ENCODE measurements around the gene SFMBT1.
A peak's percentile ranks its signal among the peaks of the same experiment; 100 is the strongest.

Gene SFMBT1

DNA sequence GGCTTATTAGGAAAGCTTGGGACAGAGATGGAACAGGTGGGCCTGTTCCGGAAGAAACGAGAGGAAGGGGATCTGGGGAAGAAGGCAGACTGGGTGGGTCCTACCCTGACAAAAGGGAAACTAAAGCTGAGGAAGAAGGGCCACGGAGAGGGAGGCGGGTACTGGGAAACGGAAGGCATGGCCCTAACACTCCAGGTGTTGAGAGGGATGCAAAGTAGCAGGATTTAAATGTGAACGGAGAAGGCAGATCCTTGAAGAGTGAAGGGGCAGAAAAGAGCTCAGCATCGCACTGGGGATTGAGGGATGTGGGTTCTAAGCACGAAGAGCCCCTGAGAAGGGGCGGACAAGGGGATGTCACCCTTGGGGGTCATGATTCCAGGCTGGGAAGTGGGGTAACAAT lies 149.3 kb downstream of the SFMBT1 start:
- Histone ChIP-seq H3K27me3 (ENCODE audit: control insufficient read depth, low read length) (no peaks in the 10 kb centered on the region), H4K20me1 (ENCODE audit: control insufficient read depth, insufficient read depth, low read depth, low read length) (peaks cover 4% of the 10 kb centered on the region; the same call in 1 of the 2 replicates), H3K79me2 (ENCODE audit: control insufficient read depth, low read length) (peaks cover 50% of the 10 kb centered on the region), H3K9me3 (ENCODE audit: control insufficient read depth, insufficient read depth, low read length) (no peaks in the 10 kb centered on the region), H3K4me3 (ENCODE audit: low read length) (peak overlapping the region; percentile 90), H3K9me2 (replicated peaks; ENCODE audit: control insufficient read depth, low read length) (no peaks in the 10 kb centered on the region), H3K27ac (ENCODE audit: low read depth, low read length) (peak overlapping the region; percentile 24; the same call in 1 of the 2 replicates), H3K4me1 (ENCODE audit: control insufficient read depth, low read length) (peaks cover 57% of the 10 kb centered on the region), H3K4me2 (ENCODE audit: low read length) (peak overlapping the region; percentile 97), H3K36me3 (ENCODE audit: control insufficient read depth, low read length) (peaks cover 3% of the 10 kb centered on the region), H3F3A (ENCODE audit: control insufficient read depth, insufficient read depth) (peaks cover 4% of the 10 kb centered on the region; the same call in 1 of the 2 replicates)
- no peak for TF ChIP-seq EZH2phosphoT487 (IDR thresholded peaks at IDR 0.05; ENCODE audit: borderline replicate concordance, low read length)
- TF ChIP-seq, protein P1, sequence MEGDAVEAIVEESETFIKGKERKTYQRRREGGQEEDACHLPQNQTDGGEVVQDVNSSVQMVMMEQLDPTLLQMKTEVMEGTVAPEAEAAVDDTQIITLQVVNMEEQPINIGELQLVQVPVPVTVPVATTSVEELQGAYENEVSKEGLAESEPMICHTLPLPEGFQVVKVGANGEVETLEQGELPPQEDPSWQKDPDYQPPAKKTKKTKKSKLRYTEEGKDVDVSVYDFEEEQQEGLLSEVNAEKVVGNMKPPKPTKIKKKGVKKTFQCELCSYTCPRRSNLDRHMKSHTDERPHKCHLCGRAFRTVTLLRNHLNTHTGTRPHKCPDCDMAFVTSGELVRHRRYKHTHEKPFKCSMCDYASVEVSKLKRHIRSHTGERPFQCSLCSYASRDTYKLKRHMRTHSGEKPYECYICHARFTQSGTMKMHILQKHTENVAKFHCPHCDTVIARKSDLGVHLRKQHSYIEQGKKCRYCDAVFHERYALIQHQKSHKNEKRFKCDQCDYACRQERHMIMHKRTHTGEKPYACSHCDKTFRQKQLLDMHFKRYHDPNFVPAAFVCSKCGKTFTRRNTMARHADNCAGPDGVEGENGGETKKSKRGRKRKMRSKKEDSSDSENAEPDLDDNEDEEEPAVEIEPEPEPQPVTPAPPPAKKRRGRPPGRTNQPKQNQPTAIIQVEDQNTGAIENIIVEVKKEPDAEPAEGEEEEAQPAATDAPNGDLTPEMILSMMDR (IDR thresholded peaks at IDR 0.05; ENCODE audit: low read depth, low read length, poor library complexity, severe bottlenecking) = no peak

DNA sequence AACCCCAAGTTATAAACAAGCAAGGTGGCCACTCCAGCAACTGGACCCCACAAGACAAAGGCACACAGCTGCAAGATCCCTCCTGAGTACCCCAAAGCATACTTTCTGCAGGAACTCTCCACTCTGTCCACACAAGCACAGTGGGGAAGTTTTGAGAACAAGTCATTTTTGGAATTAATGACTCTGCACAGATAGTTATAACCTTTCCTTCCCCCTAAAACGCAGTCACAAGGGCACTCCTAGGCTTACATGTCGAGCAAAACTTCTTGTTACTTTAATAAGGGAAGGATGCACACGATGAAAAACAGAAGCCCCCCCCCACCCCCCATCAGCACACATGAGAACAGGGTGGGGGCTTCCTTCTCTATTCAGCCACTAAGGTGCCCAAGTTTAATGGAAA lies 149.7 kb downstream of the SFMBT1 start:
- H3K9me2 ChIP-seq (replicated peaks; ENCODE audit: control insufficient read depth, low read length) = no peaks in the 10 kb centered on the region

DNA sequence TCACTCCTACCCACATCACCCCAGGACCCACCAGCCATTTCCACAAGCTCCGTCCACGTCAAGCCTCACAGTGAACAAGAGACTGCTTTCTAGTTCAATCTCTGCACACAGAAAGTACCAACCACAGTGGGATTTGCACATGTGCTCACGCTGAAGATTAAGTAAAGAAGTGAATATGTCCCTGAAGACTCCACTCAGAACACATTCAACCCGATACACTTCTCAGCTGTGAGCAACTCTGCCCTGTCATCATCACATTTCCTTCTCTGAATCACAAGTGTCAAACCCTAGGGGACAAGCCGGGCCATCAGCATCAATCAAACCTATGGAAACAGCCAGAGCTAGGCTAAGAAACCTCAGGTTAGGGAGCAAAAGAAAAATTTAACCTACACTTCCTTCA lies 150.5 kb downstream of the SFMBT1 start:
- no peaks in the 10 kb centered on the region for H3K27me3 ChIP-seq (ENCODE audit: control insufficient read depth, low read length)
- peaks cover 4% of the 10 kb centered on the region; the same call in 1 of the 2 replicates for H3F3A ChIP-seq (ENCODE audit: control insufficient read depth, insufficient read depth)
- H3K9me3 ChIP-seq (ENCODE audit: control insufficient read depth, insufficient read depth, low read length) = no peaks in the 10 kb centered on the region
- H3K9me2 ChIP-seq (replicated peaks; ENCODE audit: control insufficient read depth, low read length) = no peaks in the 10 kb centered on the region
- no peak for TF ChIP-seq EZH2phosphoT487 (IDR thresholded peaks at IDR 0.05; ENCODE audit: borderline replicate concordance, low read length)
- TF ChIP-seq, protein P1 (IDR thresholded peaks at IDR 0.05; ENCODE audit: low read depth, low read length, poor library complexity, severe bottlenecking) = no peak
- peaks cover 6% of the 10 kb centered on the region for H3K36me3 ChIP-seq (ENCODE audit: control insufficient read depth, low read length)
- H4K20me1 ChIP-seq (ENCODE audit: control insufficient read depth, insufficient read depth, low read depth, low read length) = peaks cover 4% of the 10 kb centered on the region; the same call in 1 of the 2 replicates
- peaks cover 62% of the 10 kb centered on the region for H3K4me1 ChIP-seq (ENCODE audit: control insufficient read depth, low read length)
- peak overlapping the region; percentile 97 for H3K4me2 ChIP-seq (ENCODE audit: low read length)
- peaks cover 55% of the 10 kb centered on the region for H3K79me2 ChIP-seq (ENCODE audit: control insufficient read depth, low read length)
- H3K4me3 ChIP-seq (ENCODE audit: low read length) = peak overlapping the region; percentile 90
- no peak overlapping the region for H3K27ac ChIP-seq (ENCODE audit: low read depth, low read length)

More for the DNA sequence above, 149.7 kb downstream of the SFMBT1 start:
- Histone ChIP-seq H3K9me3 (ENCODE audit: control insufficient read depth, insufficient read depth, low read length) (no peaks in the 10 kb centered on the region), H3K36me3 (ENCODE audit: control insufficient read depth, low read length) (peaks cover 5% of the 10 kb centered on the region), H4K20me1 (ENCODE audit: control insufficient read depth, insufficient read depth, low read depth, low read length) (peaks cover 4% of the 10 kb centered on the region; the same call in 1 of the 2 replicates), H3K27me3 (ENCODE audit: control insufficient read depth, low read length) (no peaks in the 10 kb centered on the region), H3F3A (ENCODE audit: control insufficient read depth, insufficient read depth) (peaks cover 4% of the 10 kb centered on the region; the same call in 1 of the 2 replicates), H3K4me1 (ENCODE audit: control insufficient read depth, low read length) (peaks cover 61% of the 10 kb centered on the region), H3K79me2 (ENCODE audit: control insufficient read depth, low read length) (peaks cover 54% of the 10 kb centered on the region), H3K27ac (ENCODE audit: low read depth, low read length) (no peak overlapping the region), H3K4me3 (ENCODE audit: low read length) (peak overlapping the region; percentile 90), H3K4me2 (ENCODE audit: low read length) (peak overlapping the region; percentile 97)
- no peak for TF ChIP-seq EZH2phosphoT487 (IDR thresholded peaks at IDR 0.05; ENCODE audit: borderline replicate concordance, low read length)
- TF ChIP-seq, protein P1 (IDR thresholded peaks at IDR 0.05; ENCODE audit: low read depth, low read length, poor library complexity, severe bottlenecking) = no peak
